GOT3 (cell line): Measurements from ENCODE around the gene PGM2.
"Not testable (repeated sequence)": the region's sequence is repeated elsewhere in the genome, so short reads cannot be mapped to it uniquely, and the experiment has no call there.

Experiments
- DNase-seq: peaks from one replicate; lab custom pipeline; 2025; ENCODE audit warnings: mixed read lengths; lab: John Stamatoyannopoulos, UW

Gene PGM2

DNA sequence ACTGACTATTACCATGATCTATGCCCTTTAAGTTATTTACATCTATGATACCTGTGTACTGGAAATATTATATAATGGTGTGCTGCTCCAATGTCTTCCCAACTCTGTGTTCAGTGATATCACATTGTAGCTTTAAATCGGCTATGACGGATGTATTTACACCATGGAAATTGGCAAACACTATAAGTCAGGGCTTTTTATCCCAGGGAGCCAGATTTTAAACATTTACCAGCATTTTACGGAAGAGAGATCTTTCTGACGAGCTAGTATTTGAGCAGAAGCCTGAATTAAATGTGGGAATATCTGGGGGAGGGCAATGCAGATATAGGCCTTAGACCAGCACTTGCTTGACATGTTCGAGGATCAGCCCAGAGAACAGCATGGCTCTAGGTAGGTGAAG lies 7.7 kb upstream of the PGM2 start:
- DNase-seq: no peak

DNA sequence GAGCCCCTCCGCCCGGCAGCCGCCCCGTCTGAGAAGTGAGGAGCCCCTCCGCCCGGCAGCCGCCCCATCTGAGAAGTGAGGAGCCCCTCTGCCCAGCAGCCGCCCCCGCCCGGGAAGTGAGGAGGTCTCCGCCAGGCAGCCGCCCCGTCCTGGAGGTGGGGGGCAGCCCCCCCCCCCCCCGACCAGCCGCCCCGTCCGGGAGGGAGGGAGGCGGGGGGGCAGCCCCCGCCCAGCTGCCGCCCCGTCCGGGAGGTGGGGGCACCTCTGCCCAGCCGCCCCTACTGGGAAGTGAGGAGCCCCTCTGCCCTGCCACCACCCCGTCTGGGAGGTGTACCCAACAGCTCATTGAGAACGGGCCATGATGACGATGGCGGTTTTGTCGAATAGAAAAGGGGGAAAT lies 6.0 kb upstream of the PGM2 start:
- not testable (repeated sequence) for DNase-seq

DNA sequence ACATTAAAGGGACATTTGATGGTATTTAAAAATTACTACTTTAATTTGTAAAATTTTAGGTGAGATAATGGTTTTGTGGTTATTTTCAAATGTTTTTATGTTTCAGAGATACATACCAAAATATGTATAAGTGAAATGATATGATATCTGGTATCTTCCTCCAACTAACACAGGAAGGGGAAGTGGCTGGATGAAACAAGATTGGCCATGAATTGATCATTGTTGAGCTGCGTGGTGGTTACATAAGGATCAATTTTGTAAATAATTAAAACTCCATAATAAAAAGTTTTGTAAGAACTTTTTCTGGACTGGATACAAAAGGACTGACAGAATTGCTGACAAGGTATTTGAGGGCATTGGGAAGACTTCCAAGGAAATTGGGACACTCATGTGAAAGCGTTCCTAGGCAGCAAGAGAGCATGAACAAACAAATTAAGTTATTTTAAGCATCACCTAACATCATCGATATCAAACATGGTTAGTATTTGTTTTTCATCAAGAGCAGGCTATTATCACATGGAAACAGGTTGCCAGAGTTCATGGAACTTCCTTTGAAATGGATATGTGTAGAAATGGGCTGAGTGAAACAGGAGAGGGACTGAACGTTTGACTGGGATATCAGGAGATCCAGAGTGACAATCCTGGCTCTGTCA lies 4.4 kb upstream of the PGM2 start:
- DNase-seq: no peak

DNA sequence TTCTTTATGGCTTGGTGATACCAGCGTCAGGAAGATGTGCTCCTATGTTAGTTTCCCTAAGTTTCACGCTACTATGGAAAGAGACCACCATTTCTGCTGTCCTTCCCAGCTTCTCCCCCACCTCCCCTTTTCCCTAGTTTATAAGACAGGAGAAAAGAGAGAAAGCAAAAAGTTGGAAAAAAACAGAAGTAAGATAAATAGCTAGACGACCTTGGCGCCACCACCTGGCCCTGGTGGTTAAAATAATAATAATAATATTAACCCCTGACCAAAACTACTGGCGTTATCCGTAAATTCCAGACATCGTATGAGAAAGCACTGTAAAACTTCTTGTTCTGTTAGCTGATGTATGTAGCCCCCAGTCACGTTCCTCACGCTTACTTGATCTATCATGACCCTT lies 985 bp upstream of the PGM2 start:
- DNase-seq: not testable (repeated sequence)

DNA sequence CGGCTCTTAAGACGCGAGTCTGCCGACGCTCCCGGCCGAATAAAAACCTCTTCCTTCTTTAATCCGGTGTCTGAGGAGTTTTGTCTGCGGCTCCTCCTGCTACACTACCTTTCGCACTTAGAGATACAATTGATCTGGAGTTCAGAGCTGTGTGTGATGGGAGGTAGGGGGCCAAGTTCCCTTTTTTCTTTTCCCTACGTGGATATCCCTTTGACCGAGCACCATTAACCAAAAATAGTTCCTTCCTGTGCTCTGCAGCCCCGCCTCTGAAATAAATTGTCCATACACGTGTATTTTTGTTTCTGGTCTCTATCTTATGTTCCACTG lies 555 bp upstream of the PGM2 start:
- DNase-seq: no peak

DNA sequence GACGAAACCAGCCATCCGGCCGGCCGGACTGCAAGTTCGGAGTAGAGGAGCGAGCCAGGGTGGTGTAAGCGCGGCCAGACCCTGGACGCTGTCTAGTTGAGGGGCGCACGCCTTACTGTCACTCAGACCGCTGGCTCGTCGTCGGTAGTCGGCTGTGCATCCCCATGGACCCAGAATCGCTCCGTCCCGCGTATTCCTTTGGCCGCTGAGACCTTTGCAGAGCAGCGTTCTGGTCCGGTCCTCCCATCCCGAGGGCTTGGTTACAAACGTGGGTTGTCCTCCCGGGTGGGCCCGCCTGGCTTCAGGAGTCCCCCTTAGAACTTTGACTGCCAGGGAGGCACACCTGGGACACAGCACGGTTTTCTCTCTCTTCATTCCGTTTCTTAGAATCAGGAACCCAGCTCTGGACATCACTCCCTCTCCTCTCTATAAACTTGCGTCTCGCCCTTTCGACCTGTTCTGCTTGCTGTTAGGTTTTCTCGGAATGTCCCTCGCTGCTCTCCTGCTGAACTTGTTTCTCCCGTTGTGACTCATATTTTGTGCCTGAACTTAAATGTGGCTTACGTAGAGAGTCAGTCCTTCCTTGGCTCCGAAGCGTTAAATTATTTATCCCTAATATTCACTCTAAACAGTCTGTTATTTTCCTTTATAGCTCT lies 672 bp downstream of the PGM2 start:
- no peak for DNase-seq

DNA sequence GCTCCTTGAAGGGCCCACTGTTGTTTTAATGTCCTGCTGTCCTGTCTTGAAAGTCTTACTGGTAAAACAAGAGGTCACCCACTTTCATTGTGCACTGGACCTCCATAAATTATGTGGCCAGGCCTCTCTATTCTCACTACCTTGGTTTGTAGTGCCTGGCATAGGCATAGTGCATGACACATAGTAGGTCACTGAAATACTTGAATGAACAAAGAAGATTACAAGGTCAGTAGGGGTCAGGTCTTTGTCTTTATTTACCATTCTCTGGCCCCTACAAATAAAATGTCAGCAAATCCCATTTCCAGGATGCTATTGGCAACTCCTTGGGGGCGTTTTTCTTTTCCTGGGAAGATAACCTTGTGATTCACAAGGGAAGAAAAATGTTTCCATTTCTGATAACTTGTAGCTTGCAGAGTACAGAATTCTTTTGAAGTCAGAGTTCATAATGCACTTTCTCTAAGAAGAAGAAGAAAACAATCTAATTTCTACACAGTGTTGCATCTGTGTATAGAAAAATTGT lies 1.4 kb downstream of the PGM2 start:
- no peak for DNase-seq

DNA sequence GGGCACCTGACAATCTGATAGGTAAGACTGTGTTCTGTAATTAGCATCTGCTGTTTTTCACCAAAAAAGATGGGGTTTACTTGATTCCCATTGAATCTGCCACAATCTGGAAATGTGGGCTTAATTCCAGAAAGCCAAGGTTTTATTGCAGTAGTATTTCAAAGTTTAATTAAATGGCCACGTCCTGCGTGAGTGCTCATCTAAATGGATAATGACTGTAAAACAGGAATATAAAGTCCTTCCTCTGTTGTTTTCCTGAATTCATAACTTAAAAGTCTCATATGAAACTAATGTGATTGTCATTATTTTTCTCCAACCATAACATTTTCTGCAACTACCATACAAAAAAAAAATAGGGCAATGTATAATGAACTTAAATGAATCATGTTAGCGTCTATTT lies 2.4 kb downstream of the PGM2 start:
- DNase-seq: no peak

DNA sequence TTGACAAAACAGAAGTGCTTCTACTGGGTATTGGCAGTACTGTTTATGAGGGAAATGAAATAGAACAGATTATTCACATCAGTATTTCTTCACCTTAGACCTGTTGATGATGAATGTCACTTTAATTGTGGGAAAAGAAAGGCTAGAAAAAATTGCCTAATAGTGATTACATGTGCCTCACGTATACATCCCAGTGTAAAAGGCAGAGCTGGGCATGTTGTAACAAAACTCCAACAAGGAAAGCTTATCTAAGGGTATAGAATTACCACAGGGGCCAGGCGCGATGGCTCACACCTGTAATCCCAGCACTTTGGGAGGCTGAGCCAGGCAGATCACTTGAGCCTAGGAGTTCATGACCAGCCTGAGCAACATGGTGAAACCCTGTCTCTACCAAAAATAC lies 4.2 kb downstream of the PGM2 start:
- no peak for DNase-seq

DNA sequence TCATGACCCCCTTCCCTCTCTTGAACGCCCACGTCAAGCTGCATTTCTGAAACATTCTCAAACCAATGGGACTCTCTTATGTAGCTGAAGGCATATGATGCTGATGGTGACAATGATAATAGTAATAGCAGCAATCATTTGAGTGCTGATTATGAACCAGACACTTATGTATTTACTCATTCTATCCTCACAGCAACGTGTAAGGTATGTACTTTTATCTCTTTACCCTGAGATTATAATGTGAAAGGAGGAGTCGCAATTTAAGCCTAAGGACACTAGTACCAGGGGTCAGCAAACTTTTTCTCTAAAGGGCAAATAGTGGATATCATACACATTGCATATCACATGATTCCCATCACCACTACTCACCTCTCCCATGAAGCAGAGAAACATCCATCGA lies 8.5 kb downstream of the PGM2 start:
- no peak for DNase-seq

DNA sequence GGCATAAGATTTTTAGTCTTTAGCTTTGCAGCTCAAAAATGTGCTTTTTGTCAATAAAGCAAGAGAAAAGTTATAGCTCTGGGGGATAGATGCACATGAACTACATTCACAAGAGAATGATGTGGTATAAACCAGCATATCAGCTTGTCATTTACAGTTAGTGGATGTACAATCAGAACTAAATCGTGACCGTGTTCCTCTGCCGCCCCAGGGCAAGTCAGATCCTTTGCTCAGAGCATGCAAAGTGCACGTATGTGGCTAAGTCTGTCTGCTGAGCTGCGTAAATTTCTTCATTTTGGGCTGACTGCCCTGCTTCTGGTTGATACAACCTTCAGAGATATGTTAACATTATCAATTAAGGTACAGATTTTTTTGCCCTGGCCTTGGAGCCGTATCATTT lies 9.3 kb downstream of the PGM2 start:
- DNase-seq: no peak

DNA sequence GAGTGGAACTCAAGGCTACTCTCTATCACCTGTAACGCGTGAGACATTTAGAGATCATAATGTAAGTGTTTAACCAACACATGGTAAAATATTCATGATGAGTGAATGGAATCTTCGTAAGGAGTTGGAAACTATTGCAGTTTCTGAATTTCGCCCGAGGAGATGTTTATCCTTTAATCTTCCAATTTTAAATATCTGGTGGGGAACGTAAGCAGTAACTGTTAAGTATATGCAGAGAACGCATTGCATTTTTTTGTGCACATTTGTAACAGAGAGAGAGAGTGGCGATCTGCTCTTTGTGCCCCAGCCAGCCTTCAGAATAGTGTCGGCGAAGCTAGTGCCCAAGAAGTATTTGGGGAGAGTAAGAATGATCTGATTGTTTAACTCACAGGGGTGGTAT lies 9.8 kb downstream of the PGM2 start:
- no peak for DNase-seq

DNA sequence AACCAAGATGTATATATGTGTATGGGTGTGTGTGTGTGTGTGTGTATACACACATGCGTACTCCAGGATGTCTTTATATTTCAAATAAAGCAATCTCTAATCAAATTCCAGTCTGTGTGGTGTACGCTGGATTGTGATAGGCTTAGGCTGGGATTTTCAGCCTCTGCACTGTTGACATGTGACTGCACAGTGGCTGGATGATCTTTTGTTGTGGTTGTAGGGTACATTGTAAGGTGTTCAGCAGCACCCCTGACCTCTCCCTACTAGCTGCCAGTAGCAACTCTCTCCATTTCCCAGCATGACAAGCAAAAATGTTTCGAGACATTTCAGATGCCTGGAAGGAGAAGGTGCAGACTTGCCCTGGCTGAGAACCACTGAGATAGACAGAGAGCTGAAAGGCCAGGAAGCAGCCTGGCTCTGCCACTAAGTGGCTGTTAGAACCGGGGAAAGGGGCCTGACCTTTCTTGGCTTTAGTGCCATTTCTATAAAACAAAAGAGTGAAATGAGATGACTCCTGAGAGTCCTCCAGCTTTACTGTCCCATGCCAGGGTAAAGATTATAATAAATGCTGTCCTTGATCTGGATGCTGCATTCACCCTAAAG lies 10.5 kb downstream of the PGM2 start:
- no peak for DNase-seq

DNA sequence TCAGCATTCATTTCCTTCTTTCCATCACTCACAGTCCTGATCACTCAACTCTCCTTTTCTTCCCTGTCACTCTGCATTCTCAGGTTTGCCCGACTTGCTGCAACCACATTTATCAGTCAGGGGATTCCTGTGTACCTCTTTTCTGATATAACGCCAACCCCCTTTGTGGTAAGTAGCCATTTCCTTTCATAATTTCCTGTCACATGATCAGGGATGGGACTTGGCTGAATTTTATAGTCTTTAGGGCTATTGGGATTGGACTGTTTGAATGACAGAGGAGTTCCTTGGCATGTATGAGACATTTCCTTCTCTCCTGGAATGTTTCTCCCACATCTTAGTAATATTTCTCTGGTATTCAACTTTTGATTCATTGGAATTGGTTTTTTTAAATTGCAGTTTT lies 11.0 kb downstream of the PGM2 start:
- no peak for DNase-seq

DNA sequence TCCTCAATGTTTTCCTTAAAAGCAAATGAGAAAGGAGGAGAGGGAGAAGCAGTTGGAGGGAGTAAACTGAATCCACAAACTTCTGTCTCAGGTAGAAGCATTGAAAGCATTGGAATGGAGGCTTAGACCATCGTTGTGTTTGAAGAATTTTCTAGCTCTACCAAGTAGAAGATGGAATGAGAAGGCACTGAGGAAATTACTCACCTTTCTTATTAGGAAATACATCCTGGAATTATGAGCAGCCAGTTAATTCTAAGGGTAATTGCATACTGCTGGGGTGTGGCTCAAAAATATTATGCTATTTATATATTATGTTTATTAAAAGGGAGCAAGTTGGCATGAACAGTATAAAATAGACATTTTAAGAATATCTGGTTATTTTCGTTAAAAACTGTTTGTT lies 12.9 kb downstream of the PGM2 start:
- DNase-seq: no peak

DNA sequence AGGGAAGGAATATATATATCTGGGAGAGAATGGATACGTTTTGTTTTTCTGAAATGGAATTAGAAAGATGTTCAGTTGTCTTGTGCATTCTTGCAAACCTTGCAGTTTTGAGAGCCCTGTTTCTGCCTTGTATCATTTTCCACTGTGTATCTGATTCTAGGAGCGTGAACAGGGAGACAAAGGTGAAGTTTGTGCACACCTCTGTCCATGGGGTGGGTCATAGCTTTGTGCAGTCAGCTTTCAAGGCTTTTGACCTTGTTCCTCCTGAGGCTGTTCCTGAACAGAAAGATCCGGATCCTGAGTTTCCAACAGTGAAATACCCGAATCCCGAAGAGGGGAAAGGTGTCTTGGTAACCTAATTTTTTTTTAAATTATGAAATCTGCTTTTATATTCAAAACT lies 17.7 kb downstream of the PGM2 start:
- DNase-seq: no peak

DNA sequence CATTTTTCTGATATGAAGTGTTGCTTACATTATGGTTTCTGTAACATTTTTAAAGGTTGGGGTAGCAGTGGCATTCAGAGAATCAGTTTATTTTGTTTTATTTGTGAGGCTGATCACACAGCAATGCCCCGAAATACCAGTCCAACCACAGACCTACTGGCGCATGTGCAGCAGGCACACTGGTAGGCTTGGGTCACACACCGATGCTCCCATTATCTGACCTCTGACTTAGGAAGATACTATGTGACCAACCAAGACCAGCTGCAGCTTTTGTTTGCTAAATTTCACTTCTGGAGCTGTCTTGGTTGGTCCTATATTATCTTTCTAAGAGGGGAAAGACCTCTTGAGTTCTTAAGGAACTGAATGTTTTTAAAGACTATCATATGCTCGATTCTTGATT lies 18.7 kb downstream of the PGM2 start:
- DNase-seq: no peak

DNA sequence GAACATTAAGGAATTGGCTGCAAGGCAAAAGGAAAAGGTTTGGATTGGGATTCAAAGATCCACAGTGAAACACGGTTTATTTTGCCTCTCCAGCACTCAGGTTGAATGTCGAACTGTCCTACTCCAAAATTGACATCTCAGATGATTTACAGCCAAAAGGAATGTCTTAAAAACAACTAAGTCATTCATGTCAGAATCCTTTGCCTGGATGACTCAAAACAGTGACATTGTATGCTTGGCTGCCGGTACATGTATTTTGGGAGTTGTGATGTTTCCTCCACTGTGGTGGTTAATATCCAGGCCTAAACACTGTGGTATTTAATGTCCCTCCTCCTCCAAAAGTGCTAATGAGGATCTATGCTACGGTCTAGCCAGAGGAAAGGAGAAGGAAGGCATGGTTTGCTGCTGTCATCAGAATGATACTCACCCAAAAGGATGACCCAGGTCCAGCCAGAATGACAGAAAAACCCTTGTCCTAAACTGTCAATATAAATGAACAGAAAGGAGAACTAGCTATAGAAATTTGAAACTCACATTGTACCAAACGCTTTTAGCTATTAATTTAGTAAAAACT lies 20.9 kb downstream of the PGM2 start:
- no peak for DNase-seq

DNA sequence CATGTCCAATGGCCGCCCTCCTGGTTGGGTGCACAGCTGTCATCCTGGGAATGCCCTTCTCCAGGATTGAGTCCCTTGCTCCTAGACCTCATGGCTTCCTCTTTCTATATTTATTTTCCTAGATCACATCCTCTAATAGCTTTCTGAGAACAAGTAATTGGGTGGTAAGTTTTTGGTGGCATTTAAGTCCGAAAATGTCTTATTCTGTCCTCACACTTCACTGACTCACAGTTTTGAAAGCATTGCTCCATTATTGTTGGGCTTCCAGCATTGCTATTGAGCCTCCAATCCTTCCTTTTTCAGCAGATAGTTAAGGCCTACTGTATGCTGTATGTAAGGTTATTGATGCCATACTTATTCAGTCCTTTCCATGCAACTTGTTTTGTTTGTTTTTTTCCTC lies 25.9 kb downstream of the PGM2 start:
- no peak for DNase-seq

DNA sequence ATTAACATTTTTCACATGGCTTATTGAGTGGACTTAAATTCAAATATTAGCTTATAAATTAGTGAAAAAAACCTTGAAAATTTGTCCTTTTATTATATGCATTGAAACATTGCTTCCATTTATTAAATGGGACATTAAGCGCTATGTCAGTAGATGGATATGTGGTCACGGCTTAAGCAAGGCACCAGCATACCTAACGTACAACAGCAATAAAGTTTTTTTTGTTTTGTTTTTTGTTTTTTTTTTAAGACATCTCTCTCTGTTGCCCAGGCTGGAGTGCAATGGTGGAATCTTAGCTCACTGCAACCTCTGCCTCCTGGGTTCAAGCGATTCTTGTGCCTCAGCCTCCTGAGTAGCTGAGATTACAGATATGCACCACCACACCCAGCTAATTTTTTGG lies 31.6 kb downstream of the PGM2 start:
- DNase-seq: no peak

DNA sequence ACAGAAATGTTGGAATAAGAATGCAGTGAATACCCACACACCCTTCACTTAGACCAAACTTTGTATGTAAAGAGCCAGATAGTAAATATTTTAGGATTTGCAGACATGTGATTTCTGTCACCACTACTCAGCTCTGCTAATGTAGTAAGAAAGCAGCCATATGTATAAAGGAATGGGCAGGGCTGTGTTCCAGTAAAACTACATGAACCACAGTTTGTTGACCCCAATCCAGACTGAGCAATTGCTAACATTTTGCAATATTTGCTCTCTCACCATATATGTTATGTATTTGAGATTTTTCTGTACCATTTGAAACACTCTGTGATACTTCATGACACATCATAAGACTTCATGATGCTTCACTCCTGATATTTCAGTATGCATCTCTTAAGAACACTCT lies 32.4 kb downstream of the PGM2 start:
- no peak for DNase-seq

DNA sequence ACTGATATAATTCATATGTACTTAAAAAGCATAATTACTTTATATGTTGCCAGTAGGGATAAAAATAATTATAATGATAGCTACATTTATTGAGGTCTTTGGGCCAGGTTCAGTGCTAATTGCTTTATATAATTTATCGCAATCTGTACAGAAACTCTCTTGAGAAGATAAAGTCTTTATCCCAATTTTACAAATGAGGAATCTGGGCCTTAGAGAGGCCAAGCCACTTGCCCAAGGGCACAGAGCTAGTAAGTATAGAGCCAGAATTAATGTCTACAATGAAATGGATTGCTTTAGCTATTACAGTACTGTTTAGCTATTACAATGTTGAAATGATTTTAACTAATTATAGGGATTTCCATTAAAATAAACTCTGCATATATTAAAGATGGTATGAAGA lies 33.8 kb downstream of the PGM2 start:
- no peak for DNase-seq

DNA sequence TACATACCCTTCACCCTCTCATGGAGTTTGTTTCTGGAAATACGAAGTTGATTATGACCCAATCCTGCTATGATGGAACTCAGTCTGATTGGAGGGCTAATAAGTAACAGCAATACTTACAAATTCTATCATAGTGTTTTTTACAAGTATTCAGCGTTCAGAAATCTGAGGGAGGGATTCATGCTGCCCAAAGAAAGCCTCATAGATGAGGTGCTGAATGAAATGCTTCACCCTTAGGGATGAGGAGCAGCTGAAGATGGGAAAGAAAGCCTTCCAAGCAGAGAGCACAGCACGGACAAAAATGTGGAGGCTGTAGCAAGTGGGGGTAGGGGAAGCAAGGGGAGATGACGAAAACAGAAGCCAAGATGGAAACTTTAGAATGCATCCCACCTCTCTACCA lies 36.5 kb downstream of the PGM2 start:
- DNase-seq: no peak
